8988T (cell line): ENCODE data around the gene LIMS1.
A peak's percentile ranks its signal among the peaks of the same experiment; 100 is the strongest.
"Not testable (repeated sequence)": the region's sequence is repeated elsewhere in the genome, so short reads cannot be mapped to it uniquely, and the experiment has no call there.

Source experiments
- DNase-seq: peaks from one replicate; pipeline ENCODE4 v3.0.0; 2011

The LIMS1 gene, protein sequence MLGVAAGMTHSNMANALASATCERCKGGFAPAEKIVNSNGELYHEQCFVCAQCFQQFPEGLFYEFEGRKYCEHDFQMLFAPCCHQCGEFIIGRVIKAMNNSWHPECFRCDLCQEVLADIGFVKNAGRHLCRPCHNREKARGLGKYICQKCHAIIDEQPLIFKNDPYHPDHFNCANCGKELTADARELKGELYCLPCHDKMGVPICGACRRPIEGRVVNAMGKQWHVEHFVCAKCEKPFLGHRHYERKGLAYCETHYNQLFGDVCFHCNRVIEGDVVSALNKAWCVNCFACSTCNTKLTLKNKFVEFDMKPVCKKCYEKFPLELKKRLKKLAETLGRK

DNA sequence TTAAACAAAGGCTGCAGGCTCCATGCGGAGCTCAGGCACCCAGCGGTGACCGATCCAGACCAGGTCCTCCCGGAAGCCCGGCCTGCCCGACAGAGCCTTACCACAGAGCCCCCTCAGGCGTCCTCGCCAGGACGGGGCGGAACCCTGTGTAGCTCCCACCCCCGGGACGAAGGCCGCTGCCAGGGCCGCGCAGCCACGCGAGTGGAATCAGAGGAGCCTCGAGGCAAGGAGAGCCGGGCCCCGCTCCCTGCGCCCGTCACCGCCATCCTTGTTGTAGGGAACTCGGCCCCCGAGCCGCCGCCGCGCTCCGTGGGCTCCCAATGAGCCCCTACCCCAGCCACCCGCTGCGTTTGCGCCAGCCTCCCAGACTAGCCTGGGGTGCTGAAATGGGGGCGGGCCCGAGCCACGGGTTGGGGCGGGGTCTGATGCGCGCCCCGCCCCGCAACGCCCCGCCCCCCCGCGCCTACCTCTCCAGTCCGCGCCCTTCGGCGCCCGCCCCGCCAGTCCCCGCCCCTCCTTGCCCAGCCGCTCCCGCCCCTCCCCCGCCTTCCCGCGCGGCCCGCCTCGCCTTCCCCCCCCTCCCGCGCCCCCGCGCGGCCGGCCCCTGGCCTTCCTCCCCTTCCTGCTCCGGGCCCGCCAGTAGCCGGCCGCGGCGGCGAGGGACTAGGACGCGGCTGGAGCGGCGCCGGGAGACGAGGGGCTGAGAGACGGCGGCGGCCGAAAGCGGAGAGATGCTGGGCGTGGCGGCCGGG is at the start of gene LIMS1:
Gene LIMS1 (plus strand): TSS at position 639 of the 752 bp plus-strand sequence. CDS start 93 bp downstream, at position 732.
- peak; percentile 75 for DNase-seq

DNA sequence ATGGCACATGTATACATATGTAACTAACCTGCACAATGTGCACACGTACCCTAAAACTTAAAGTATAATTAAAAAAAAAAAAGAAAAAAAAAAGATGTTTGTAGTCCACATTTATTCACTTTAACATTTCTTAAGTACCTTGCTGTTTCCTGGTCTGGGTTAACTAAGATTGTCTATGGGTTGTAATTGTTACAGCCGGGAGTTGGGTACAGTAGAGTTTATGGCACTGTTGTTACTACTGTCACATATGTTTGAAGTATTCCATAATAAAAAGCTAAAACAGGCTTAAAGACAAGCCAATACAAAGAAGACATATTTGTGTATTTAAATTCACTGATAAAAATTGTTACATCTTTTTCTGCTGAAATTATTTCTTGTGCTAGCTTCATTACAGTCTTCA is 49.0 kb upstream of the LIMS1 start:
- DNase-seq: no peak

- DNase-seq: no peak
These were observed 43.7 kb upstream of the LIMS1 start for GRCh38 chr2:108490506-108491122.

DNA sequence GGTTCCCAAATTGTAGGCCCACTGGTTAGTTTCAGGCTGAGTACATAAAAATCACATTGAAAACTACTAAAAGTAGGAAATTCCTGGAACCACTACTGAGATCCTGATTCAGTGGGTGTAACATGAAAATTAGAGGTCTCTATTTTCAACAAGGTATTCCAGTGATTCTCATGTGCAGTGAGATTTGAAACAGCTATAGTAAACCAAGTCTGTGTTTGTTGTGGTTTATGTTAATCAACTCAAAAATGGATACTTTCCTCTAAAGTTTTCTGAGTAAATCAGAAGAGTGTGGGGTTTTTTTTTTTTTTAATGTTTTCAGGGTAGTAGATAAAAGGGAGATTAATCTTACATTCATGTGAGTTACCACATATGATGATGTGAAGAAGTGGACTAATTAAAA is 42.4 kb upstream of the LIMS1 start:
- no peak for DNase-seq

DNA sequence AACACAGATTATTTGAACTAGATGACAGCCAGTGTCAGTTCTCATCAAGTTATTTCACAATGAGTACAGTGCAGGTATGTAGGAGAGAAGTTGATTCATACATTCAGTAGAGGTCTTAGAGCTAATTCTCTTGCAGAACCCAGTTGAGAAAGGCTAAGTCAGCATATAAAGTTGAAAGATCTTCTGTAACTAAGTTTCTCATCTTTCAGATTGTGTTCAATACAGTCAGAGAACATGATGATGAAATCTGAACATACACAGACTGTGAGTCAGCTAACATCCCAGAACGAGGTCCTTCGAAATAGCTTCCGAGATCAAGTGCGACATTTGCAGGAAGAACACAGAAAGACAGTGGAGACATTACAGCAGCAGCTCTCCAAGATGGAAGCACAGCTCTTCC is 41.9 kb upstream of the LIMS1 start:
- DNase-seq: no peak

GRCh38 chr2:108496167-108496566 is 38.1 kb upstream of the LIMS1 start:
- not testable (repeated sequence) for DNase-seq

DNA sequence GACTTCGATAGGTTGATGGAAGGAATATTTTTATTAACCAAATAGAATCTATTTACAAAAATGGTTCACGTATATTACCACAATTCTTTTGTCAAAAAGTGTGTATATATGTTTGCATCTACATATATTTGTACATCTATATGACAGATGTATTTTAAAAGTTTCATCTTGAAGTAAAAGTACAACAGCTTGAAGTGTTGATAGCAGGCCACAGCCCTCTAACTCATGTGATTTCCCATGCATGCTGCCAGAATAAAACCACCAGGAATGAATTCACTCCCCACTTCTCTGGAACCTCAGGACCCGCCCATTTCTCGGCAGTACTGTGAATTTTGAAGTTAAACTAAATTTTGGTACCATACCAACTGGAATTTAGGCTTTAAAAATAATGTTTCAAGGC is 26.6 kb upstream of the LIMS1 start:
- not testable (repeated sequence) for DNase-seq

DNA sequence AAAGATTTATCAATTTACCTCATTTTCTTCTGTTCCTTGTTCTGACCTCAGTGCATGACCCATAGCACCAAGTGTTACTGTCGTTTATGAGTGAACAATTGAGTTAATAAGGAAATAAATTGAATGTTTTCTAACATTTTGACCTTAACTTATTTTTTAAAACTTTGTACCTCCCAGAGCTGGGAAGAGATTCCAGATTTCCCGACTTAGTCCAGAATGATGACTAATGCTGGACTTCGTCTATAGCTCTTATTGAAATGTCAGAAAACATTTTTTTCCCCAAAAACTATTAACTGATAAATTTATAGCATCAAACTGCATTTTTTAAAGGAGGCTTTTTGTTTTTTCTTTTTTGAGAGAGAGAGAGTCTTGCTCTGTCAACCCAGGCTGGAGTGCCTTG is 21.8 kb upstream of the LIMS1 start:
- not testable (repeated sequence) for DNase-seq

- DNase-seq: not testable (repeated sequence)
These were observed 19.8 kb upstream of the LIMS1 start for GRCh38 chr2:108514478-108514877.

GRCh38 chr2:108524688-108525087 is 9.6 kb upstream of the LIMS1 start:
- not testable (repeated sequence) for DNase-seq

DNA sequence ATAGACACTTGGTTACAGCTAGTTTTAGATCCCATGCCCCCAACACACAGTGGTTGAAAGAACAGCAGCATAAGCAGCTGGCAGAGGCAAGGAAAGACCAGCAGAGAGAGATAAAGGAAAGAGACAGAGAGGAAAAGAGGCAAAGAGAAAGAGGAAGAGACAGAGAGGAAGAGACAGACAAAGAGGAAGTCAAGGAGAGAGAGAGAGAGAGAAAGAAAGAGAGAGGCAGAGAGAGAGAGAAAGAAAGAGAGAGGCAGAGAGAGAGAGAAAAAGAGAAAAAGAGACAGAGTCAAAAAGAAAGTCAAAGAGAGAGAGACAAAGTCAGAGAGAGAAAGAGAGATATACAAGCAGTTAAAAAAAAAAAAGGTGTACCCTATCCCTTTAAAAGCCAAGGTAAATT is 9.0 kb upstream of the LIMS1 start:
- not testable (repeated sequence) for DNase-seq

DNA sequence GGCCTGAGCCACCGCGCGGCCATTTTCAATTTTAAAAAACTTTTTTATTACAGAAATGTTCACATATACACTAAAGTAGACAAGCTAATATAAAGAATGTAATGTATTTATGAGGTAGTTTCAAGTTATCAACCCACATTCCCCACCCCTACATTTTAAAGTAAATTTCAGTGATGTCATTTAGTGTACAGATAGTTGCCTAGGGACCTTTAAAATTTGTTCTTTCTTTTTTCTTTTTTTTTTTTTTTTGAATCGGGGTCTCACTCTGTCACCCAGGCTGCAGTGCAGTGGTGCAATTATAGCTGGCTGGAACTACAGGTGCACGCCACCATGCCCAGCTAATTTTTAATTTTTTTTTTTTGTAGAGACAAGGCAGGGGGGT is 2.6 kb upstream of the LIMS1 start:
- DNase-seq: no peak

GRCh38 chr2:108534584-108535356 is 500 bp downstream of the LIMS1 start:
- peak; percentile 26 for DNase-seq

- DNase-seq: no peak
These were observed 1.0 kb downstream of the LIMS1 start for GRCh38 chr2:108535357-108535631.

GRCh38 chr2:108536133-108536780 is 2.0 kb downstream of the LIMS1 start:
- no peak for DNase-seq

DNA sequence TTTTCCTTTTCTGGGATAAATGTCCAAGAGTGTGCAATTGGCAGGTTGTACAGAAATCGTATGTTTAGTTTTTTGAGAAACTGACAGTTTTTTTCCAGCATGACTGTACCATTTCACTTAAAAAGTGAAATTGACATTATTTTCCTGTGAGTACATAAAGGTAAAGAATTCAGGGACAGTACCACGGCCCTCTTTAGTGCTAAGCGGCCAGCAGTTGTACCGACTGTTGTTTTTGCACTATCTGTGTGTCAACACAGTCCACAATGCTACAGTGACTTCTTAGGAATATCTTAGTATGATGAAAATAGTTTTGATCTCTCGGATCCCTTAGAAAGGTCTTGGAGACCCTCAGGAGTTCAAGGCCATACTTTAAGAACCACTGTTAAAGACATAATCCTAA is 2.6 kb downstream of the LIMS1 start:
- no peak for DNase-seq

GRCh38 chr2:108538000-108538625 is 3.8 kb downstream of the LIMS1 start:
- no peak for DNase-seq

DNA sequence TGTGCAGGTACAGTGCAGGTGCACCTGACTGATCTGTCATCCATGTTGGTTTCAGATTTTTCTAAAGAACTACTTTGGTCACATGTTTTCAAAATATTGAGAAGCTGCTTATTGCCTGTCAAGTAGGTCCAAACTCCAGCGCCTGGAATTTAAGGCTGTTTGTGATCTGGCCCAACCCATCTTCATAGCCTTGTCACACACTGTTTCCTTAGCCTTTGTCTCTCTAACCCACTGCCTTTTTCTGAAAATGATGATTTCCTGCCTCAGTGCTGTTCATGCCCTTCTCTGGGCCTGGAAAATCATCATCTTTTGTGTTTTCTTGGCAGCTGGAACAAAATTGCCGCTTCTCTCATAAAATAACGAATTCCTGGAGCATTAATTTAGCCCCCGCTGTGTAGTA is 7.2 kb downstream of the LIMS1 start:
- DNase-seq: no peak

DNA sequence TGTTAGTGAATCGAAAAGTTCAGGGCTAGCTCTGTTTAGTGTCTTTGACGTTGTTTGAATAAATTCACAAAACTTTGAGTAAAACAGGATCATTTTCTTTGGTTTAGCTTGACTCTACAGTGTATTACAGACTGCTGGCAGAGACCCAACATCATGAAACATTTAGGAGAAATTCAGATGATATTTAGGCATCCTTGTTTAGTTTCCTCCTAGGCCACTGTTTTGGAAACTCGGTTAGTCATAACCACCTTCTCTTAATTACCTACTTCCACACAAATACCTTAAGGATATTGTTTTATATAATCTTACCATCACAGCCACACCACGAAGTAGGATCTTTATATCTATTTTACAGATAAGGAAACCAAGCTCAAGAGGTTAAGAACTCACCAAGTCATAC is 7.8 kb downstream of the LIMS1 start:
- DNase-seq: no peak

- no peak for DNase-seq
These were observed 13.3 kb downstream of the LIMS1 start for GRCh38 chr2:108547606-108548005.

GRCh38 chr2:108548208-108549003 is 14.1 kb downstream of the LIMS1 start:
- no peak for DNase-seq

GRCh38 chr2:108552566-108552965 is 18.3 kb downstream of the LIMS1 start:
- DNase-seq: no peak
